NCI-H524 (cell line): ENCODE data around the gene PON2.
"Not testable (repeated sequence)": the region's sequence is repeated elsewhere in the genome, so short reads cannot be mapped to it uniquely, and the experiment has no call there.

Experiments used
- DNase-seq, 2 experiments: peaks; one replicate each; lab custom pipeline; 2025; lab: John Stamatoyannopoulos, UW

The PON2 gene

GRCh38 chr7:95405208-95405607 lies 29.6 kb downstream of the PON2 start:
- DNase-seq, result no peak

GRCh38 chr7:95404316-95404865 lies 30.4 kb downstream of the PON2 start:
- DNase-seq, result no peak

- DNase-seq, result peak; percentile 46 to 80
Measured at GRCh38 chr7:95398155-95398940, 36.5 kb downstream of the PON2 start.

GRCh38 chr7:95397381-95397780 lies 37.4 kb downstream of the PON2 start:
- no peak for DNase-seq

- DNase-seq, result no peak
Measured at GRCh38 chr7:95396136-95397032, 38.4 kb downstream of the PON2 start, which contains the start of gene PON3. Gene PON3, minus strand, starts transcription at chr7:95396375. Its CDS starts 25 bp downstream, at chr7:95396350.

GRCh38 chr7:95395755-95396135 lies 39.1 kb downstream of the PON2 start:
- DNase-seq, result no peak

GRCh38 chr7:95394370-95394769 lies 40.5 kb downstream of the PON2 start:
- DNase-seq, result no peak

GRCh38 chr7:95391761-95392160 lies 43.1 kb downstream of the PON2 start:
- no peak for DNase-seq

GRCh38 chr7:95389516-95389915 lies 45.3 kb downstream of the PON2 start:
- DNase-seq, result no peak

- DNase-seq, result not testable (repeated sequence)
Measured at GRCh38 chr7:95379457-95379856, 55.4 kb downstream of the PON2 start.

GRCh38 chr7:95376632-95377400 lies 58.0 kb downstream of the PON2 start:
- no peak for DNase-seq

GRCh38 chr7:95375591-95376257 lies 59.1 kb downstream of the PON2 start:
- no peak for DNase-seq

GRCh38 chr7:95373323-95373722 lies 61.5 kb downstream of the PON2 start:
- DNase-seq, result no peak

- DNase-seq, result no peak
Measured at GRCh38 chr7:95368235-95368634, 66.6 kb downstream of the PON2 start.

GRCh38 chr7:95367606-95368005 lies 67.2 kb downstream of the PON2 start:
- no peak for DNase-seq

- DNase-seq, result no peak
Measured at GRCh38 chr7:95365151-95365550, 69.7 kb downstream of the PON2 start.

GRCh38 chr7:95357623-95358022 lies 77.2 kb downstream of the PON2 start:
- DNase-seq, result peak in 1 of 2 experiments; percentile 25
